GM18519 (cell line): ENCODE data around the gene EFCAB3.
"Not testable (repeated sequence)": the region's sequence is repeated elsewhere in the genome, so short reads cannot be mapped to it uniquely, and the experiment has no call there.

Experiments used
- ATAC-seq: cut with Tn5 transposase; IDR thresholded peaks from one replicate; pipeline ENCODE4 v1.9.1; 2021; ENCODE audit warnings: mild to moderate bottlenecking, moderate library complexity; ENCODE audit not compliant: unreplicated experiment, low FRiP score

The EFCAB3 gene

DNA sequence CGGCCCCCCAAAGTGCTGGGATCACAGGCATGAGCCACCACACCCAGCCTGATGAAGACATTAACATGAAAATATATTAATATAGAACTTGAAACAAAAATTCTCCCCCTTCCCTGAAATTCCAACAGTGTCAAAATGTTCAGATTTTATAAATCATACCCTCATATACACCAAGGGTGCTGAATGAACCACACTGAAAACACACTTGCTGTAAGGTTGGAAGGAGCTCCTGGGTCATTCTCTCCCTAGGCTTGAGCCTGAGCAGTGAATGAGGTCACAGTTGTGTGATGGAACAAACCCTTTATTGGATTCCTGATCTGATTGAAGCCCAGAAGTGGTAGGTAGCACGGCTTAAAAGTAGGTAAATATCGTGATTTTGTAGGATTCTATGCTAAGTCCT is at the start of gene EFCAB3:
Gene EFCAB3, plus strand, starts transcription at position 301 of the 400 bp plus-strand sequence. CDS start 2,427 bp downstream, outside the sequence.
- no peak for ATAC-seq

DNA sequence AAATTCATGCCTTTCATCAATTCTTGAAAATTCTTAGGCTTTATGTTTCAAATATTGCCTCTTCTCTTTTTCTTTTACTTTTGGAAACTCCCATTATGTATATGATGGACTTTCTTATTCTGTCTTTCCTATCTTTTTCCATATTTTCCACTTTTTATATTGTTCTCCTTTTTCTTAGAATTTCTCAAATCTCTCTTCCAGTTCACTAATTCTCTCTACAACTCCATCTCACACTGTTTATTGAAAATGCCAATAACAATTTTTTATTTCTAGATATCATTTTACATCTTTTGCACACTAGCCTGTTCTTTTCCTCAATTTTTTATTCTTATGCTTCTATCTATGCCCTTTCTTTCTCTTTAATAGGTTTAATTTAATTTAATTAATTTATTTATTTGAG is 43.8 kb upstream of the EFCAB3 start:
- no peak for ATAC-seq

GRCh38 chr17:62343764-62344270 is 36.5 kb upstream of the EFCAB3 start:
- ATAC-seq: no peak

GRCh38 chr17:62351176-62351575 is 29.2 kb upstream of the EFCAB3 start:
- ATAC-seq: no peak

DNA sequence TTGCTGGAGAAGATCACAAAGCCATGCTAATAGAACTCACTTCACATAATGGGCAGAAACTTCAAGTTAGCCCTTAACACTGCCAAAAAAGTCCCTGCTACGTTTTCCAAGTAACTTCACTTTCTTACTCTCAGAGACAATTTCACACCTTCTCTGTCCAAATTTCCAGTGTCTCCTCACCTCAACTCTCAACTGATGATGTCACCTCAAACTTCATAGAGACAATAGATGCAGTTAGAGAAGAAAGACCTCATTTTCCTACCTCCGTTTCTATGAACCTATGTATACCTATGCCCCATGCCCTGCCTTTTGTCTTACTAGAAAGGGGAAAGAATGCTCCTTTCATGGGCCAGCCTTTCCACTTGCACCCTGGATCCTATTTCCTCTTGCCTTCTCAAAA is 14.2 kb upstream of the EFCAB3 start:
- no peak for ATAC-seq

DNA sequence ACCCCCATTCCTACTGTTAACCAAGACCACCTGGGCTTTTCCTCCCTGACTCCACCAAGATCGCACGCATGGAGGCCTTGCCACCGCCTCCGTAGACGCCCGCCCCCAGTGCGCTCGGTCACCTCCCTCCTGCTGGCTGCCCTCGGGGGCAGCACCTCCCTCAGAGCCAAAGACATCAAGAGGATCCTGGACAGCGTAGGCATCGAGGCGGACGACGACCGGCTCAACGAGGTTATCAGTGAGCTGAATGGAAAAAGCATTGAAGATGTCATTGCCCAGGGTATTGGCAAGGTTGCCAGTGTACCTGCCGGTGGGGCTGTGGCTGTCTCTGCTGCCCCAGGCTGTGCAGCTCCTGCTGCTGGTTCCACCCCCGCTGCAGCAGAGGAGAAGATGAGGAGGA is 1.2 kb downstream of the EFCAB3 start:
- no peak for ATAC-seq

- no peak for ATAC-seq
Observed at GRCh38 chr17:62388856-62389255, 8.5 kb downstream of the EFCAB3 start.

DNA sequence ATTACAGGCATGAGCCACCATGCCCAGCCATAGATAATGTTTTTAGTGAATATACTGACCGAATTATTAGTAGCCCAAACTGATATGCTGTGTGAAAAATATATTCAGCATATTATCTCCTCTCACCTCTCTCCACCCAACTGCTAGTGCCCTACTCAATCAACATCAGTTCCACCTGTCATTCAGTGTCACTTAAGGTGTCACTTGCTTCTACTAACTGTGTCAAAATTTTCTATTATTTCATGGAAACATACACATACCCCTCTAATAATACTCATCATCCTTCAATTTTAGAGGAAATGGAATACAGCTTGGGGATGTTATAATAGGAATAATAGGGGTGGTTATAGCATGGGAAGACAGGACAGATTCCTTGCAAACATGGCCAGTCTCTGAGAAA is 12.6 kb downstream of the EFCAB3 start:
- ATAC-seq: no peak

DNA sequence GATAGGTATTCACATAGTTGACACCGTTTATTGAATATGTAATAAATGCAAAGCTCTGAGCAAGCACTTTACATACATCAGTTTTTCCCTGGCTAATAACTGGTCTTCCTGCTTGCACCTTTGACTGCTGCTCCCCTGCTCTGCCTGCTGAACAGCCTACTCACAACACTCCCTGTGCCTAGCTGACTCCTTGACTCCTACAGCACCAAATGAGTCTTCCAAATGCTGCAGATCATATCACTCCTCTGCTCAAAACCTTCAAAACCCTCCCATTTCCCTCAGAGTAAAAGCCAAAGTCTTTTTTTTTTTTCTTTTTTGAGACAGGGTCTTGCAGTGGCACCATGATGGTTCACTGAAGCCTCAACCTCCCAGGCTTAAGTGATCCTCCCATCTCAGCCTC is 18.5 kb downstream of the EFCAB3 start:
- ATAC-seq: no peak

GRCh38 chr17:62405451-62405850 is 25.1 kb downstream of the EFCAB3 start:
- ATAC-seq: no peak

- not testable (repeated sequence) for ATAC-seq
Observed at GRCh38 chr17:62413090-62413489, 32.7 kb downstream of the EFCAB3 start.

DNA sequence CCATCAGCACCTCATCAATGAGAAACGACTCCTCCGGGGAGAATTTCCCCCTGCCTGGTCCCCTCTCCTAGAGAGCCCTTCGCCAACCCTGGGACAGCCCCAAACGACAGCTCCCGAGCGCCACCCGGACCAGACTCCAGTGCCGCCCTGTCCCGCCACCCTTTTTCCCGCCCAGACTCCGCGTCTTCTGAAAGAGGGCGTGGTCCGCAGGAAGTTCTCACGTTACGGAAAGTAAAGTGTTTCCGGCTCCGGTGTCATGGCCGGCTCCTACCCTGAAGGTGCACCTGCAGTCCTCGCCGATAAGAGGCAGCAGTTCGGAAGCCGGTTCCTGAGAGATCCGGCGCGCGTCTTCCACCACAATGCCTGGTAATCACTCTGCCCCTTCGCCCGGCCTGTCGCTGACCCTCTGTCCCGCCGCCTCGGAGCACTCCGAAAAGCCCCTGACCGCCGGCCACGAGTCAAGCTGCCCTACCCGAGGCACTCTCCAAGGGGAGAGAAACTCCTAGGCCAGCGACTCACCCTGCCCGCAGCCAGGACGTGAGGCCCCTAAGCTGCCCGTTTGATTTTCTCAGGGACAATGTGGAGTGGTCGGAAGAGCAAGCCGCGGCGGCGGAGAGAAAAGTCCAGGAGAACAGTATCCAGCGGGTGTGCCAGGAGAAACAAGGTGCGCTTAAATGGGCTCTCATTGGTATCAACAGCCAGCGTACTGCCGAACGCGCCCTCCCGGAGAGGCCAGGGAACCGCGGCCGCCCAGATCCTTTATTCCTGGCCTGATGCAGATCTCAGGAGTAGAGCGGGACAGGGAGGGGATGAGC is 43.5 kb downstream of the EFCAB3 start, which contains the start of gene METTL2A:
Gene METTL2A, plus strand, starts transcription at position 251 of the 815 bp plus-strand sequence. Its CDS starts 6 bp downstream, at position 257.
- peak; percentile 85 for ATAC-seq

DNA sequence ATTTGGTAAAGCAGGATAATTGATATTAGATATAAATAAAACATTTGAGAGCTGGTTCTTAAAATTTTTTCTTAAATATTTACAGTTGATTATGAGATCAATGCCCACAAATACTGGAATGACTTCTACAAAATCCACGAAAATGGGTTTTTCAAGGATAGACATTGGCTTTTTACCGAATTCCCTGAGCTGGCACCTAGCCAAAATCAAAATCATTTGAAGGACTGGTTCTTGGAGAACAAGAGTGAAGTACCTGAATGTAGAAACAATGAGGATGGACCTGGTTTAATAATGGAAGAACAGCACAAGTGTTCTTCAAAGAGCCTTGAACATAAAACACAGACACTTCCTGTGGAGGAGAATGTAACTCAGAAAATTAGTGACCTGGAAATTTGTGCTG is 45.9 kb downstream of the EFCAB3 start:
- ATAC-seq: not testable (repeated sequence)

DNA sequence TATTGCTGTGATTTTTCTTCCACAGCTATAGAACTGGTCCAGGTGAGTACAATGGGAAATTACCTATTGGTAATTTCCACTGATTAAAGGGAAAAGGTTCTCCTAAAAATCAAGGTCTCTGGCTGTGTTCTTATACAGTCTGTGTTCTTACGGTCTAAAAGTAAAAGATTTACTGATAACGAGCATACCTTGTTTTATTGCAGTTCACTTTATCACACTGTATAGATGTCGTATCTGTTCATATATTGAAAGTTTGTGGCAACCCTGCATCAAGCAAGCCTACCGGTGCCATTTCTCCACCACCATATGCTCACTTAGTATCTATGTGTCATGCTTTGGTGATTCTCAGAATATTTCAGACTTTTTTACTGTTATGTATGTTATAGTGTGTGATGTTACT is 54.9 kb downstream of the EFCAB3 start:
- not testable (repeated sequence) for ATAC-seq

DNA sequence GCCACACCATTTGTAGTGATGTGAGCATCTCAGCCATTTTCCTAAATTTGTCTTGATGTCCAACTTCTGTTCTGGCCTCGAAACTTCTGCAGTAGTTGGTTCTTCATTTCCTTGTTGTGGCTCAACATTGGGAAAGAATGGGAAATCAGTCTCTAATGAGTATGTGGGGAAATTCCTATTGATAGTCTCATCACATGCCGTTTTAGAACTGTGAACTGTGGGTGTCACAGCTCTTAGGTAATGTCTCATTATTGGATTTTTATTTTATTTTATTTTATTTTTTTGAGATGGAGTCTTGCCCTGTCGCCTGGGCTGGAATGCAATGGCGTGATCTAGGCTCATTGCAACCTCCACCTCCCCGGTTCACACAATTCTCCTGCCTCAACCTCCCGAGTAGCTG is 60.8 kb downstream of the EFCAB3 start:
- not testable (repeated sequence) for ATAC-seq

DNA sequence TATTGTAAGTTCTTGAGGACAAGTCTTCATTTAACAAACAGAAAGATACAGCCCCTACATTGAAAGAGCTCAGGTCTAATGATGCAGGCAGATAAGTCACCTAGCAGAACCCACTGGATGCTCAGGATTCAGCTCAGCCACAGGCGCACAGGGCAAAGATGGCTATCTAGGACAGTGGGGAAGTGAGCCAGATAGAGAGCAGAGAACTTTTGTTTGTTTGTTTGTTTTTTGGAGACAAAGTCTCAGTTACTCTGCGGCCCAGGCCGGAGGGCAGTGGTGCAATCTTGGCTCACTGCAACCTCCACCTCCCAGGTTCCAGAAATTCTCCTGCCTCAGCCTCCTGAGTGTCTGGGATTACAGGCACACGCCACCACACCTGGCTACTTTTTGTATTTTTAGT is 63.7 kb downstream of the EFCAB3 start:
- no peak for ATAC-seq

DNA sequence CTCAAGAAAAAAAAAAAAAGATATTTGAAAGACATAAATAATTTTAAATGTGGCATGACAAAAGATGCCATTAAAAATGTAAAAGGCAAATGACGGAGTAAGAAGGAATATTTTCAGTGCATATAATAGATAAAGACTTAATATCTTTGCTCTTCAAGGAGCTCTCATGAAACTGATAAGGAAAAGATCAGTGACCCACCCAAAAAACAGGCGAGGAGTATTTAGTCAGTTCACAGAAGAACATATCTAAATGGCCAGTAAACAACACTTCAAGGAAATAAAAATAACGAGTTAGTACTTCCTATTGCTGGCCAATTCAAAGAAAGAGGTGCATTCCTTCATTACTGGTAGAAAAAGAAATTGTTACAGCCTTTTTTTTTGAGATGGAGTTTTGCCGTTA is 65.4 kb downstream of the EFCAB3 start:
- not testable (repeated sequence) for ATAC-seq

GRCh38 chr17:62452195-62452594 is 71.8 kb downstream of the EFCAB3 start:
- not testable (repeated sequence) for ATAC-seq

DNA sequence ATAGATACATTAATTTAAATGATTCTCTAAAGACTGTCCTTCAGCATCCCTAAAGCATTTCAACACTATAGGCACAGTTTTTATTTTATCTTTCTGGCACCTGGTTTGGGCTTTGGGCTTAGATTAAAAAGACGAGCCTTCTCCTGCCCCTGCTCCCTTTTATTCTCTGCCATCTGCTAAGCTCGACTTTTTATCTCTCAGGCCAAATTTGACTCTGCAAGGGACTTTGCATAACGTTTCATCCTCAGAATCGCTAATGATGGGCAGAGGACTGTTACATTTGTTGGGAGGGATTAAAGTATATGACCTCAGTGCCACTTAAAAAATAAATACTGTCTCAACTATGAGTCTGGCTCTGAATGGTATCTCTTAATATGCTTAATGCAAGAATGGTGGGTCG is 72.7 kb downstream of the EFCAB3 start:
- not testable (repeated sequence) for ATAC-seq

DNA sequence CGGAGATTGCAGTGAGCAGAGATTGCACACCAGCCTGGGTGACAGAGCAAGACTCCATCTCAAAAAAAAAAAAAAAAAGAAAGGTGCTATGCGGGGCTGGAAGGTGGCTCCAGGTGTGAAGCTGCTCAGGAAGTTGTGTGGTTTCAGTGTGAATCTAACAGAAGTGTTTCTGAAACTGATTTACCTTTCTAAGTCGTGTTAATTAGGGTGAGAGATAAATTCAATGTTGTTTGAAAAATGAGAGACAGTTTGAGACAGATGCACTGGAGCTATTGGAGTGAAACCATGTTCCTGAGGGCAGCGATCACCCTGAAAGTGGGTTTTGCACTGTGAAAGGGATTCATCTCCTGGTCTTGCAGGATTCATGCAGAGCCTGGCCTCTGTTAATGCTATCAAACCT is 73.3 kb downstream of the EFCAB3 start:
- not testable (repeated sequence) for ATAC-seq

DNA sequence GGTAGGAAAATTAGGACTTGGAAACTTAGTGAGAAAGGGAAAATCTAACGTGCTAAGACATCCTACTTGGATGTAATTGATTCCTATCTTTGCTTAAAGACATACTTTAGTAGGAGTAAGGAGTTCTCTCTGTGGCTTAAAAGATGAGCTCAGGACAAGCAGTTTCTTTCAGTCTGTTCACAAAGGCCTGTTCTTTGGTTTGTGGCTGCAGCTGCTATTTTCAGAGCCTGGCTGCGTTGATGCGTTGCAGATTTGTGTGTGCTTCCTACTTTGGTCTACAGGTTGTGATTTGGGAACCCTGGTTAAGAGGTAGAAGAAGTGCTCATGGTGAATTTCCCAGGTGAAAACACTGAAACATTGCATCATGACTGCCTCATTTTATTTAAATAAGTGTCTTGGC is 73.8 kb downstream of the EFCAB3 start:
- ATAC-seq: not testable (repeated sequence)

DNA sequence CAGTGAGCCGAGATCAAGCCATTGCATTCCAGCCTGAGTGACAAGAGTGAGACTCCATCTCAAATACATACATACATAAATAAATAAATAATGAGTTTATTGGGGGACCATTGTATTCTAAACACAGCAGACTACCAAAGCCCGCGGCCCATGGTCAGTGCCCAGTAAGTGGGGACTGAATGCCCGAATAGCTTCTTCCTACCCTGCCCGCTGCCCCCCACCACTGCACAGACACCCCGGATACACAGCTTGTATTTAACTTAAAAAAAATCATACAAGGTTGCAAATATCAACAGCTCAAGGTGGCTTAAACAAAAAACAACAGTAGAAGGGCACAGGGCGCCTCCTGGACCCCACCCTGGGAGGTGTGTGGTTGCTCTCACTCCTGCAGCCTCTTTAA is 75.7 kb downstream of the EFCAB3 start:
- ATAC-seq: no peak
